OCI-LY1 (cell line): Measurements from ENCODE around the gene CNTNAP4.

ENCODE experiments used
- EZH2 ChIP-seq: fragments of 200-600 bp; sonication (generic), shearing (Covaris generic); IDR thresholded peaks from 2 replicates; pipeline ENCODE4 v1.8.0; 2017; ENCODE audit warnings: borderline replicate concordance, mixed run types, mild to moderate bottlenecking, antibody characterized with exemption, low read length, moderate library complexity, mixed read lengths
- TF ChIP-seq, protein P1 (sequence below): fragments of 200-600 bp; sonication (generic), shearing (Covaris generic); IDR thresholded peaks from 2 replicates; pipeline ENCODE4 v1.5.1; 2017; ENCODE audit warnings: mild to moderate bottlenecking, antibody characterized with exemption, low read length, moderate library complexity, mixed read lengths

DNA sequence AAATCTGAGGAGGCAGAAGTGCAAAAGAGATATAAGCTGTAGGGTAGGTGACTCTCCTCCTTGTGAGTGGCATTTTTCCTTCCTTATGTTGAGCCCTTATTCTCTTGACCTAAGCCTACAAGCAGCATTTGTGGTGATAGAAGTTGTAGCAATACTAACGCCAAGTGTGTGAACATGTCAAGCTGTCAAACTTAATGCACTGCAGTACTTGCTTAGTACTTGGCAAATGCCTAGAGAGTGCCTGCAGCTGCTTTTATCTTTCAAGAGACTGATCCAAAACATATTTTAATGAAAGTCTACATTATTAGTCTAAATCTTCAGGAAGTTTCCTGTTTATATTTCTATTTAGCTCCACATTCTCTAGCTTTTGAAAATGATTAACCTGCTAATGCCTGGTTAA lies 83.2 kb downstream of the CNTNAP4 start:
- TF ChIP-seq, protein P1, sequence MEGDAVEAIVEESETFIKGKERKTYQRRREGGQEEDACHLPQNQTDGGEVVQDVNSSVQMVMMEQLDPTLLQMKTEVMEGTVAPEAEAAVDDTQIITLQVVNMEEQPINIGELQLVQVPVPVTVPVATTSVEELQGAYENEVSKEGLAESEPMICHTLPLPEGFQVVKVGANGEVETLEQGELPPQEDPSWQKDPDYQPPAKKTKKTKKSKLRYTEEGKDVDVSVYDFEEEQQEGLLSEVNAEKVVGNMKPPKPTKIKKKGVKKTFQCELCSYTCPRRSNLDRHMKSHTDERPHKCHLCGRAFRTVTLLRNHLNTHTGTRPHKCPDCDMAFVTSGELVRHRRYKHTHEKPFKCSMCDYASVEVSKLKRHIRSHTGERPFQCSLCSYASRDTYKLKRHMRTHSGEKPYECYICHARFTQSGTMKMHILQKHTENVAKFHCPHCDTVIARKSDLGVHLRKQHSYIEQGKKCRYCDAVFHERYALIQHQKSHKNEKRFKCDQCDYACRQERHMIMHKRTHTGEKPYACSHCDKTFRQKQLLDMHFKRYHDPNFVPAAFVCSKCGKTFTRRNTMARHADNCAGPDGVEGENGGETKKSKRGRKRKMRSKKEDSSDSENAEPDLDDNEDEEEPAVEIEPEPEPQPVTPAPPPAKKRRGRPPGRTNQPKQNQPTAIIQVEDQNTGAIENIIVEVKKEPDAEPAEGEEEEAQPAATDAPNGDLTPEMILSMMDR: no peak
- no peak for TF ChIP-seq EZH2
